ENCODE measurements around the gene FANCM.

GRCh38 chr14:45177076-45177475 lies 41.3 kb downstream of the FANCM start:
- TF ChIP-seq EZH2 (IDR thresholded peaks at IDR 0.05; ENCODE audit: low read depth, unreplicated experiment) = no peak
- no peak for TF ChIP-seq NANOG (IDR thresholded peaks at IDR 0.05; ENCODE audit: borderline replicate concordance)
- TF ChIP-seq, protein P1, sequence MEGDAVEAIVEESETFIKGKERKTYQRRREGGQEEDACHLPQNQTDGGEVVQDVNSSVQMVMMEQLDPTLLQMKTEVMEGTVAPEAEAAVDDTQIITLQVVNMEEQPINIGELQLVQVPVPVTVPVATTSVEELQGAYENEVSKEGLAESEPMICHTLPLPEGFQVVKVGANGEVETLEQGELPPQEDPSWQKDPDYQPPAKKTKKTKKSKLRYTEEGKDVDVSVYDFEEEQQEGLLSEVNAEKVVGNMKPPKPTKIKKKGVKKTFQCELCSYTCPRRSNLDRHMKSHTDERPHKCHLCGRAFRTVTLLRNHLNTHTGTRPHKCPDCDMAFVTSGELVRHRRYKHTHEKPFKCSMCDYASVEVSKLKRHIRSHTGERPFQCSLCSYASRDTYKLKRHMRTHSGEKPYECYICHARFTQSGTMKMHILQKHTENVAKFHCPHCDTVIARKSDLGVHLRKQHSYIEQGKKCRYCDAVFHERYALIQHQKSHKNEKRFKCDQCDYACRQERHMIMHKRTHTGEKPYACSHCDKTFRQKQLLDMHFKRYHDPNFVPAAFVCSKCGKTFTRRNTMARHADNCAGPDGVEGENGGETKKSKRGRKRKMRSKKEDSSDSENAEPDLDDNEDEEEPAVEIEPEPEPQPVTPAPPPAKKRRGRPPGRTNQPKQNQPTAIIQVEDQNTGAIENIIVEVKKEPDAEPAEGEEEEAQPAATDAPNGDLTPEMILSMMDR (conservative IDR thresholded peaks at IDR 0.05; ENCODE audit: low read depth in 2 of 2) = no peak
- TF ChIP-seq POLR2AphosphoS5 (IDR thresholded peaks at IDR 0.05; ENCODE audit: low read depth) = no peak
- TF ChIP-seq CREB1 (CRISPR knock-in tag; IDR thresholded peaks at IDR 0.05; ENCODE audit: low read depth) = no peak
- no peak for TF ChIP-seq REST (IDR thresholded peaks at IDR 0.05; ENCODE audit: unreplicated experiment)

All from GM23338 (cell line).